Mesendoderm (in vitro differentiated cells): ENCODE results near the gene GRIP1.

Source experiments
- DNase-seq: peaks from one replicate; pipeline ENCODE4 v3.0.0; 2013
- H2AK5ac ChIP-seq: 2 replicates; pipeline ENCODE4 v1.6.1; 2013; ENCODE audit warnings: low read length, inconsistent platforms
- H2BK120ac ChIP-seq: 2 replicates; pipeline ENCODE4 v1.6.1; 2013; ENCODE audit warnings: low read depth, mild to moderate bottlenecking, low read length, moderate library complexity, mixed read lengths
- H2BK15ac ChIP-seq: replicated peaks from 2 replicates; pipeline ENCODE4 v1.6.1; 2013; ENCODE audit warnings: low read depth, mild to moderate bottlenecking, moderate library complexity
- H2BK5ac ChIP-seq: 2 replicates; pipeline ENCODE4 v1.6.1; 2013; ENCODE audit warnings: low read length, inconsistent platforms
- H3K18ac ChIP-seq: 2 replicates; pipeline ENCODE4 v1.6.1; 2013; ENCODE audit warnings: mild to moderate bottlenecking, low read length, mixed read lengths
- H3K23ac ChIP-seq: one replicate; pipeline ENCODE4 v1.6.1; 2013; ENCODE audit warnings: low read length
- H3K27ac ChIP-seq: 2 replicates; pipeline ENCODE4 v1.5.1; 2013; ENCODE audit warnings: low read depth, mild to moderate bottlenecking, inconsistent platforms, low read length, moderate library complexity
- H3K27me3 ChIP-seq: 2 replicates; pipeline ENCODE4 v1.6.1; 2013; ENCODE audit warnings: low read length, control low read depth, mild to moderate bottlenecking, inconsistent platforms; ENCODE audit not compliant: insufficient read depth, poor library complexity
- H3K36me3 ChIP-seq: 2 replicates; pipeline ENCODE4 v1.6.1; 2013; ENCODE audit warnings: low read length, inconsistent platforms; ENCODE audit not compliant: control insufficient read depth, insufficient read depth
- H3K4ac ChIP-seq: one replicate; pipeline ENCODE4 v1.6.1; 2013; ENCODE audit warnings: low read depth, mild to moderate bottlenecking, low read length, moderate library complexity
- H3K4me1 ChIP-seq: 2 replicates; pipeline ENCODE4 v1.6.1; 2013; ENCODE audit warnings: low read depth, low read length, inconsistent platforms; ENCODE audit not compliant: control insufficient read depth
- H3K4me2 ChIP-seq: 2 replicates; pipeline ENCODE4 v1.6.1; 2013; ENCODE audit warnings: low read length
- H3K4me3 ChIP-seq: 2 replicates; pipeline ENCODE4 v1.5.1; 2013; ENCODE audit warnings: mild to moderate bottlenecking, low read length
- H3K56ac ChIP-seq: one replicate; pipeline ENCODE4 v1.6.1; 2013; ENCODE audit warnings: low read length
- H3K79me1 ChIP-seq: 2 replicates; pipeline ENCODE4 v1.6.1; 2013; ENCODE audit warnings: low read length, inconsistent platforms
- H3K79me2 ChIP-seq: 2 replicates; pipeline ENCODE4 v1.6.1; 2013; ENCODE audit warnings: mild to moderate bottlenecking, low read length; ENCODE audit not compliant: control insufficient read depth, insufficient read depth
- H3K9ac ChIP-seq: 2 replicates; pipeline ENCODE4 v1.6.1; 2013; ENCODE audit warnings: low read length, inconsistent platforms
- H4K5ac ChIP-seq: one replicate; pipeline ENCODE4 v1.6.1; 2013; ENCODE audit warnings: low read length
- H4K8ac ChIP-seq: one replicate; pipeline ENCODE4 v1.6.1; 2013; ENCODE audit warnings: low read depth, mild to moderate bottlenecking, control low read depth, low read length, moderate library complexity
- WGBS: extraction: QIAGEN DNeasy Blood & Tissue Kit; methylation state at CpG from one replicate; pipeline ENCODE4 v1.1.7; 2013; ENCODE audit warnings: low lambda C conversion rate, missing lambda C conversion rate; ENCODE audit not compliant: insufficient coverage; ENCODE audit errors: extremely low coverage; 5-methylcytosine and 5-hydroxymethylcytosine counted together

Gene GRIP1

GRCh38 chr12:66637699-66638301 lies 41.1 kb downstream of the GRIP1 start:
- H3K4me2 ChIP-seq, result no peak overlapping the region
- H3K79me1 ChIP-seq, result no peaks in the 10 kb centered on the region
- H3K9ac ChIP-seq, result no peak overlapping the region
- no peak overlapping the region for H3K4ac ChIP-seq
- H3K36me3 ChIP-seq, result no peaks in the 10 kb centered on the region
- no peak overlapping the region for H3K4me3 ChIP-seq
- no peak overlapping the region for H2BK120ac ChIP-seq
- H3K23ac ChIP-seq, result no peak overlapping the region
- no peak overlapping the region for H3K56ac ChIP-seq
- no peaks in the 10 kb centered on the region for H3K4me1 ChIP-seq
- no peak overlapping the region for H2BK5ac ChIP-seq
- WGBS, result 100% methylated on average over 1 of the region's 3 CpGs
- H3K27me3 ChIP-seq, result no peaks in the 10 kb centered on the region
- H3K79me2 ChIP-seq, result no peaks in the 10 kb centered on the region
- H3K27ac ChIP-seq, result no peak overlapping the region
- no peak overlapping the region for H4K8ac ChIP-seq
- no peak overlapping the region for H2AK5ac ChIP-seq
- no peak overlapping the region for H2BK15ac ChIP-seq
- no peak overlapping the region for H4K5ac ChIP-seq
- no peak overlapping the region for H3K18ac ChIP-seq
- no peak for DNase-seq

DNA sequence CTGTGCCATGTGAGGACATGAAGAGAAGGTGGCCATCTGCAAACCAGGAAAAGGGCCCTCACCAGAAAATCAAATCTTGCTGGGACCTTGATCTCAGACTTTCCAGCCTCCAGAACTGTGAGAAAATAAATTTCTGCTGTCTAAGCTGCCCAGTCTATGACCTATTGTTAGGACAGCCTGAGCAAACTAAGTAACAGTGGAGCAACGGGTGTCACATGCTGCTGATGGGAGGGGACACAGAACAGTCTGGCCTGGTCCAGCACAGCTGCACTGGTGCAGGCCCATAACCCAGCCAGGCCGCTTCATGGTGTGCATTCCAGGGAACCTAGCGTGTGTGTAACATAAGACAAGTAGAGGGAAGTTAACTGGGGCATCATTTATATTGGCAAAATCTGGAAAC lies 42.1 kb downstream of the GRIP1 start:
- H3K27ac ChIP-seq, result no peak overlapping the region
- no peak overlapping the region for H3K4me2 ChIP-seq
- no peak overlapping the region for H2BK15ac ChIP-seq
- no peak overlapping the region for H3K4ac ChIP-seq
- H4K5ac ChIP-seq, result no peak overlapping the region
- H3K4me1 ChIP-seq, result no peaks in the 10 kb centered on the region
- no peak overlapping the region for H2BK5ac ChIP-seq
- no peak overlapping the region for H3K9ac ChIP-seq
- H2BK120ac ChIP-seq, result no peak overlapping the region
- H3K79me1 ChIP-seq, result no peaks in the 10 kb centered on the region
- H3K23ac ChIP-seq, result no peak overlapping the region
- no peak overlapping the region for H2AK5ac ChIP-seq
- H3K4me3 ChIP-seq, result no peak overlapping the region
- no peaks in the 10 kb centered on the region for H3K36me3 ChIP-seq
- H3K18ac ChIP-seq, result no peak overlapping the region
- H4K8ac ChIP-seq, result no peak overlapping the region
- no peak for DNase-seq
- no CpG with 5 or more reads among the region's 3 CpGs for whole genome bisulfite sequencing
- no peaks in the 10 kb centered on the region for H3K27me3 ChIP-seq
- H3K79me2 ChIP-seq, result no peaks in the 10 kb centered on the region
- no peak overlapping the region for H3K56ac ChIP-seq

DNA sequence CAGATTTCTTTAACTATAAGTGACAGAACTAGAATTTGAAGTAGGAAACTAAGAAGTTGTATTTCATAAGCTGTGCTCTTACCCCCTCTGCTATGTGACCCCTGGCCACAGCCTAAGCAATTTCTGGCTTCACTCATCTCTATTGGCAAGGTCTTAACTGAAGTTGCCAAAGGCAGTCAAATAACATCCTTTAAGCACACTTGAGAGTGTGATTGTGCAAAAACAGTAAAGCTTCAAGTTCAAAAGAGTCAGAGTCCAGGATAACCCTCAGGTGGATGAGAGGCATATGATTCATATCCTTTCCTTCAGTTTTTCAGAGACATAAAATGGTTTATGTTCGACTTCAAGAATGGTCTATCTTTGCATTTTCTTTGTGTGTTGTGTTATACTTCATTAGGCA lies 45.2 kb downstream of the GRIP1 start:
- no peaks in the 10 kb centered on the region for H3K4me1 ChIP-seq
- H3K79me1 ChIP-seq, result no peaks in the 10 kb centered on the region
- no peak overlapping the region for H3K18ac ChIP-seq
- H3K23ac ChIP-seq, result no peak overlapping the region
- H4K5ac ChIP-seq, result no peak overlapping the region
- no peak overlapping the region for H3K4me3 ChIP-seq
- no peaks in the 10 kb centered on the region for H3K36me3 ChIP-seq
- H4K8ac ChIP-seq, result no peak overlapping the region
- no peaks in the 10 kb centered on the region for H3K79me2 ChIP-seq
- H2AK5ac ChIP-seq, result no peak overlapping the region
- no peak overlapping the region for H2BK5ac ChIP-seq
- DNase-seq, result no peak
- H3K4me2 ChIP-seq, result no peak overlapping the region
- no peak overlapping the region for H3K9ac ChIP-seq
- no peak overlapping the region for H2BK15ac ChIP-seq
- no peak overlapping the region for H3K56ac ChIP-seq
- H3K27ac ChIP-seq, result no peak overlapping the region
- no peaks in the 10 kb centered on the region for H3K27me3 ChIP-seq
- WGBS, result no CpG with 5 or more reads among the region's 1 CpG
- no peak overlapping the region for H3K4ac ChIP-seq
- H2BK120ac ChIP-seq, result no peak overlapping the region

DNA sequence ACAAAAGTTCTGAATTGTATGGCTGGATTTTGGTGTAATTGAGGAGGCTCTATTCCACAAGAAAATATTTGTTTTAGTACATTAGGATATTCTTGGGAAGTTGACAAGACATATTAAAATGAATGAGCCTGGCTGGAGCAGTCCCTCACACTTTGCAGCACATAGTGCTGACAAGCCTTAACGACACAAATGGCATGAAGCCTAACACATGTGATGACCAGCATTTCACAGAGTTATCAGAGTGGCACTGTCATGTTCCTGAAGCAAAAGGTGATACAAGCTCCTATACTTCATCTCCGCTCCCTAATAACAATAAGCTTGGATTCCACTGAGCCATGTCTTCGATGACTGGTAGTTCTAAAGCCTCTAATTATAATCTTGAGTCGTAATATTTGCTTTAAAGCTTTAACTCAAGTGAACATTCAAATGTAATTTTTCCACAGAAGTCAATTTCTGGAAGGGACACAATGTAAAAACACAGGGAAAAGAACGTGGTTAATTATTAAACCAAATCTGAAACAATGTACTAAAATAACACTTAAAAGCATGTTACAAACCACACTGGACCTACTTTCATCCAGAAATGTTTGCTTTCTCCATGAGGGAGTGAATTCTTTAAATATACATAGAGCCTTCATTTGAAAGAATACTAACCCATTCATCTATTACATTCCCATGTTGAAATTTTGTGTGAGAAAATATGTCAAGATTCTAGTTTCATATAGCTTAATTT lies 49.6 kb downstream of the GRIP1 start:
- no peak overlapping the region for H4K5ac ChIP-seq
- H4K8ac ChIP-seq, result no peak overlapping the region
- DNase-seq, result no peak
- no peak overlapping the region for H3K56ac ChIP-seq
- H2AK5ac ChIP-seq, result no peak overlapping the region
- no peak overlapping the region for H3K23ac ChIP-seq
- H2BK5ac ChIP-seq, result no peak overlapping the region
- no peak overlapping the region for H3K4me2 ChIP-seq
- H3K79me2 ChIP-seq, result no peaks in the 10 kb centered on the region
- H2BK15ac ChIP-seq, result no peak overlapping the region
- no peak overlapping the region for H3K18ac ChIP-seq
- no peaks in the 10 kb centered on the region for H3K36me3 ChIP-seq
- no peak overlapping the region for H3K27ac ChIP-seq
- H3K4me1 ChIP-seq, result no peaks in the 10 kb centered on the region
- no peaks in the 10 kb centered on the region for H3K79me1 ChIP-seq
- H2BK120ac ChIP-seq, result no peak overlapping the region
- no CpG with 5 or more reads among the region's 5 CpGs for WGBS
- no peaks in the 10 kb centered on the region for H3K27me3 ChIP-seq
- no peak overlapping the region for H3K4ac ChIP-seq
- H3K9ac ChIP-seq, result no peak overlapping the region
- no peak overlapping the region for H3K4me3 ChIP-seq

GRCh38 chr12:66627988-66628317 lies 50.9 kb downstream of the GRIP1 start:
- H3K23ac ChIP-seq, result no peak overlapping the region
- no peak overlapping the region for H2AK5ac ChIP-seq
- no peaks in the 10 kb centered on the region for H3K27me3 ChIP-seq
- no peak overlapping the region for H4K8ac ChIP-seq
- H3K9ac ChIP-seq, result no peak overlapping the region
- H2BK15ac ChIP-seq, result no peak overlapping the region
- WGBS, result no CpG with 5 or more reads among the region's 2 CpGs
- H3K56ac ChIP-seq, result no peak overlapping the region
- H3K27ac ChIP-seq, result no peak overlapping the region
- H3K4ac ChIP-seq, result no peak overlapping the region
- no peak for DNase-seq
- H3K4me1 ChIP-seq, result no peaks in the 10 kb centered on the region
- H3K36me3 ChIP-seq, result no peaks in the 10 kb centered on the region
- no peak overlapping the region for H4K5ac ChIP-seq
- no peak overlapping the region for H3K18ac ChIP-seq
- no peak overlapping the region for H3K4me2 ChIP-seq
- no peak overlapping the region for H2BK5ac ChIP-seq
- no peaks in the 10 kb centered on the region for H3K79me1 ChIP-seq
- H3K4me3 ChIP-seq, result no peak overlapping the region
- no peak overlapping the region for H2BK120ac ChIP-seq
- H3K79me2 ChIP-seq, result no peaks in the 10 kb centered on the region
